A673 (cell line): ENCODE results near the gene PSMA1. TPM values are rescaled to one million over a fixed set of nuclear protein-coding genes. Genes with fewer than 3 reads are reported as not detected.

Experiments
- BruUV-seq: library from RNA; stranded (reverse); fragments of 400-500 nt; replicated peaks from 2 replicates; lab custom pipeline; 2021; lab: Mats Ljungman, UMichigan
- CTCF ChIA-PET: fragments of 300-600 bp; sonication (Branson Sonifier 250); formaldehyde crosslinking; loops from one replicate; lab custom pipeline; 2022; ENCODE audit warnings: antibody characterized with exemption; lab: Charles Lee
- POLR2A ChIA-PET: fragments of 300-600 bp; sonication (Branson Sonifier 250); formaldehyde crosslinking; loops from one replicate; lab custom pipeline; 2022; ENCODE audit warnings: antibody characterized with exemption; ENCODE audit not compliant: low non-redundant PET; lab: Charles Lee
- DNase-seq: peaks from one replicate; pipeline ENCODE4 v3.0.0-alpha.2; 2015; ENCODE audit warnings: low spot score
- H3K27ac ChIP-seq: fragments of 200-600 bp; sonication (generic); 2 replicates; pipeline ENCODE4 v1.5.1; 2016; ENCODE audit warnings: mixed run types, low read depth, mild to moderate bottlenecking, mixed read lengths, antibody characterized with exemption, low read length; ENCODE audit not compliant: poor library complexity, severe bottlenecking
- H3K27me3 ChIP-seq: fragments of 200-600 bp; sonication (generic); replicated peaks from 2 replicates; pipeline ENCODE4 v1.6.1; 2017; ENCODE audit warnings: mixed run types, low read depth, mild to moderate bottlenecking, mixed read lengths, antibody characterized with exemption, low read length; ENCODE audit not compliant: insufficient read depth, poor library complexity
- H3K36me3 ChIP-seq: fragments of 200-600 bp; sonication (generic); 2 replicates; pipeline ENCODE4 v1.6.1; 2016; ENCODE audit warnings: mixed run types, mild to moderate bottlenecking, mixed read lengths, antibody characterized with exemption, low read length; ENCODE audit not compliant: insufficient read depth, poor library complexity, severe bottlenecking
- H3K4me1 ChIP-seq: fragments of 200-600 bp; sonication (generic); 2 replicates; pipeline ENCODE4 v1.6.1; 2017; ENCODE audit warnings: mixed run types, mild to moderate bottlenecking, mixed read lengths, antibody characterized with exemption, low read length; ENCODE audit not compliant: insufficient read depth, poor library complexity, severe bottlenecking
- H3K4me3 ChIP-seq: fragments of 200-600 bp; sonication (generic); 2 replicates; pipeline ENCODE4 v1.5.1; 2016; ENCODE audit warnings: low read depth, mixed run types, mild to moderate bottlenecking, mixed read lengths, low read length; ENCODE audit not compliant: poor library complexity, severe bottlenecking
- H3K9me3 ChIP-seq: fragments of 200-600 bp; sonication (generic); 2 replicates; pipeline ENCODE4 v1.6.1; 2016; ENCODE audit warnings: mixed run types, low read depth, mild to moderate bottlenecking, mixed read lengths, antibody characterized with exemption, low read length; ENCODE audit not compliant: poor library complexity, severe bottlenecking
- CTCF ChIP-seq: fragments of 300-800, 200-600 bp; sonication (generic); conservative IDR thresholded peaks from 2 replicates; pipeline ENCODE4 v1.5.1; 2017; ENCODE audit warnings: low read depth, mild to moderate bottlenecking, antibody characterized with exemption, low read length, moderate library complexity, mixed read lengths
- EZH2 ChIP-seq: fragments of 200-600 bp; sonication (generic); IDR thresholded peaks from 2 replicates; pipeline ENCODE4 v1.6.1; 2017; ENCODE audit warnings: borderline replicate concordance, low read depth, mild to moderate bottlenecking, mixed read lengths, antibody characterized with exemption, low read length; ENCODE audit not compliant: poor library complexity, severe bottlenecking
- intact Hi-C: fragments of 100-400 bp; cut with micrococcal nuclease; formaldehyde crosslinking; loops from one replicate; pipeline ENCODE4 v1.10.0; 2022; ENCODE audit not compliant: unreplicated experiment
- total RNA-seq: library from RNA; stranded (reverse); gene quantifications from 2 replicates; pipeline ENCODE4 v1.2.3, GENCODE V29; 2021

The PSMA1 gene
- total RNA-seq, 1 experiment from 2014 or later = 267 TPM

GRCh38 chr11:14544611-14545010 lies 24.4 kb upstream of the PSMA1 start:
- POLR2A ChIA-PET = no interaction called here
- intact Hi-C loops = loop anchor here (10.0 kb wide), 1 partner anchor 220 kb away; no protein-coding TSS in a partner anchor
- CTCF ChIA-PET = no interaction called here
- TF ChIP-seq EZH2 (no peak), CTCF (no peak)
- Histone ChIP-seq H3K27ac (no peak overlapping the region), H3K9me3 (no peaks in the 10 kb centered on the region), H3K4me3 (no peak overlapping the region), H3K27me3 (no peaks in the 10 kb centered on the region), H3K4me1 (no peaks in the 10 kb centered on the region), H3K36me3 (no peaks in the 10 kb centered on the region)
- BruUV-seq = no TSS peak
- no peak for DNase-seq

GRCh38 chr11:14543260-14543659 lies 23.1 kb upstream of the PSMA1 start:
- Histone ChIP-seq H3K27ac (no peak overlapping the region), H3K4me3 (no peak overlapping the region), H3K9me3 (no peaks in the 10 kb centered on the region), H3K4me1 (no peaks in the 10 kb centered on the region), H3K27me3 (no peaks in the 10 kb centered on the region), H3K36me3 (no peaks in the 10 kb centered on the region)
- POLR2A ChIA-PET = interaction anchor here (0.7 kb wide), 1 partner anchor 1551 kb away, joined by 3 read pairs; no protein-coding TSS in a partner anchor
- TF ChIP-seq CTCF = no peak
- TF ChIP-seq EZH2 = no peak
- CTCF ChIA-PET = no interaction called here
- DNase-seq = no peak
- BruUV-seq = no TSS peak
- intact Hi-C loops = loop anchor here (10.0 kb wide), 1 partner anchor 222 kb away; no protein-coding TSS in a partner anchor

GRCh38 chr11:14542324-14542723 lies 22.1 kb upstream of the PSMA1 start:
- ChIA-PET POLR2A (interaction anchor here (0.7 kb wide), 1 partner anchor 1552 kb away, joined by 3 read pairs; no protein-coding TSS in a partner anchor), CTCF (interaction anchor here (0.6 kb wide), 1 partner anchor 27 kb away, joined by 4 read pairs; no protein-coding TSS in a partner anchor)
- Histone ChIP-seq H3K4me1 (no peaks in the 10 kb centered on the region), H3K27me3 (no peaks in the 10 kb centered on the region), H3K4me3 (no peak overlapping the region), H3K36me3 (no peaks in the 10 kb centered on the region), H3K9me3 (no peaks in the 10 kb centered on the region), H3K27ac (no peak overlapping the region)
- no TSS peak for BruUV-seq
- intact Hi-C loops = loop anchor here (10.0 kb wide), 1 partner anchor 222 kb away; no protein-coding TSS in a partner anchor
- TF ChIP-seq CTCF (no peak), EZH2 (no peak)
- DNase-seq = no peak
